Measurements from ENCODE around the gene RXFP4.
A peak's percentile ranks its signal among the peaks of the same experiment; 100 is the strongest.

RXFP4 gene

DNA sequence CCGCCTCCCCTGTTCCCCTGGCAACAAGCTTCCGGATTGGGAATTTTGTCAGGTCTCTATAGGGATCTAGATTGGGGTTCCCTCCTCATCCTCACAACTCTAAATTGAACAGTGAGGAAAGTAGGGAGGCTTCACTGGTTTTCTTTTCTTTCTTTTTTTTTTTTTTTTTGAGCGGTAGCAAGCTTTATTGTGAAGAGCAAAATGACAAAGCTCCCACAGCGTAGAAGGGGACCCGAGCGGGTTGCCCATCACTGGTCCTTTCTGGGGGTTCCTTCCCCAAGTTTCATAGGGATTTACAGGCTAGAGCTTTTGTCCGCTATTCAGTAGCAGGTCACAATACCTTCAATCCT, 26.6 kb downstream of the RXFP4 start:
- H3K27me3 ChIP-seq (ENCODE audit: insufficient read depth, poor library complexity, severe bottlenecking) = no peaks in the 10 kb centered on the region
- no peak overlapping the region for H3K4me3 ChIP-seq (ENCODE audit: severe bottlenecking)
- H3K4me1 ChIP-seq (ENCODE audit: insufficient read depth, poor library complexity, severe bottlenecking) = peaks cover 8% of the 10 kb centered on the region
- H3K9me3 ChIP-seq (ENCODE audit: severe bottlenecking) = no peaks in the 10 kb centered on the region
- DNase-seq (ENCODE audit: low spot score) = no peak
- peak overlapping the region; percentile 1 for H3K27ac ChIP-seq (ENCODE audit: poor library complexity, severe bottlenecking)
- no peak for TF ChIP-seq CTCF (IDR thresholded peaks at IDR 0.05; ENCODE audit: poor library complexity, severe bottlenecking)
- peaks cover 93% of the 10 kb centered on the region for H3K36me3 ChIP-seq (ENCODE audit: low read depth)
- ATAC-seq (ENCODE audit: low read depth) = no peak

DNA sequence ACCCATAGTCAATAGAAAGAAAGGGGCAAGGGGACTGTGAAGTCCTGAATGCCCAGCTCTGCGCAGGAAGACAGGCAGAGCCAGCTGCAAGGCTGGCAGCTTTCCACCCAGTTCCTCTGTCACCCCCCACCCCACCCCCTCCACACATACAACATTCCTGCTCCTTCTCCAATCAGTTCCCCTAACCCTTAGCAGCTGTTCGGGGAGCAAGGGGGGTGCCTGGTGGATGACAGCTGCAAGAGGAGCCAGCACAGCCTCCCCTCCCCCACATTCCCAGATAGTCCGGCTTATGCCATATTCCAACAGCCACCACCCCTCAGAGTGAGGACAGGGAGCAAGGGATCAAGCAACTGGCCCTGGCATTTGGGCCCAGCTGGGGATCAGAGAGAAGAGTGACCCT, 27.2 kb downstream of the RXFP4 start:
- ATAC-seq (ENCODE audit: low read depth) = no peak
- Histone ChIP-seq H3K36me3 (ENCODE audit: low read depth) (peaks cover 93% of the 10 kb centered on the region), H3K9me3 (ENCODE audit: severe bottlenecking) (no peaks in the 10 kb centered on the region), H3K27ac (ENCODE audit: poor library complexity, severe bottlenecking) (peak overlapping the region; percentile 49), H3K4me3 (ENCODE audit: severe bottlenecking) (no peak overlapping the region), H3K4me1 (ENCODE audit: insufficient read depth, poor library complexity, severe bottlenecking) (peaks cover 13% of the 10 kb centered on the region), H3K27me3 (ENCODE audit: insufficient read depth, poor library complexity, severe bottlenecking) (no peaks in the 10 kb centered on the region)
- DNase-seq (ENCODE audit: low spot score) = no peak
- no peak for TF ChIP-seq CTCF (IDR thresholded peaks at IDR 0.05; ENCODE audit: poor library complexity, severe bottlenecking)

DNA sequence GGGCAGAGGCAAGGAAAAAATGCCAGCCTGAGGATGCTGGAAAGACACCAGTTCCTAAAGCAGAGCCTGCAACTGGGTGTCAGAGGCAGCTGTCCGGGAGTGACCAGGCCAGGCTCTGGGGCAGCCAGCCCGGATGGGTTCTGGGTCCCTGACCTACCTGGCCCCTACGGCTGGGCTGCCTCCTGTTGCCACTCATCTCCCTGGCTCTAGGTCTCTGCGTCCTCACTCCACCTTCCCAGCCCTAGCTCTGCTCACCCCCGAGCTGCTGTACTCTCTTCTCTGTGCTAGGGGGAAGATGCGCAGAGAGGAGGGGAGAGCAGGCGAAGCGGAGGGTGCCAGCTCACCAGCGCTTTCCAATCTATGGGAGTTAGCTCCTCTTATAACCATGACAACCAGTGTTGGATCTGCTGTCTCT, 27.9 kb downstream of the RXFP4 start:
- ATAC-seq (ENCODE audit: low read depth) = no peak
- Histone ChIP-seq H3K27me3 (ENCODE audit: insufficient read depth, poor library complexity, severe bottlenecking) (no peaks in the 10 kb centered on the region), H3K9me3 (ENCODE audit: severe bottlenecking) (no peaks in the 10 kb centered on the region), H3K4me3 (ENCODE audit: severe bottlenecking) (no peak overlapping the region), H3K36me3 (ENCODE audit: low read depth) (peaks cover 96% of the 10 kb centered on the region), H3K27ac (ENCODE audit: poor library complexity, severe bottlenecking) (peak overlapping the region; percentile 49), H3K4me1 (ENCODE audit: insufficient read depth, poor library complexity, severe bottlenecking) (peaks cover 13% of the 10 kb centered on the region)
- no peak for DNase-seq (ENCODE audit: low spot score)
- TF ChIP-seq CTCF (IDR thresholded peaks at IDR 0.05; ENCODE audit: poor library complexity, severe bottlenecking) = no peak

GRCh38 chr1:155970531-155971167, 29.2 kb downstream of the RXFP4 start:
- Histone ChIP-seq H3K4me1 (ENCODE audit: insufficient read depth, poor library complexity, severe bottlenecking) (peaks cover 25% of the 10 kb centered on the region), H3K36me3 (ENCODE audit: low read depth) (peaks cover 96% of the 10 kb centered on the region), H3K27me3 (ENCODE audit: insufficient read depth, poor library complexity, severe bottlenecking) (no peaks in the 10 kb centered on the region), H3K4me3 (ENCODE audit: severe bottlenecking) (no peak overlapping the region), H3K9me3 (ENCODE audit: severe bottlenecking) (no peaks in the 10 kb centered on the region), H3K27ac (ENCODE audit: poor library complexity, severe bottlenecking) (peak overlapping the region; percentile 49)
- TF ChIP-seq CTCF (IDR thresholded peaks at IDR 0.05; ENCODE audit: poor library complexity, severe bottlenecking) = no peak
- DNase-seq (ENCODE audit: low spot score) = no peak
- ATAC-seq (ENCODE audit: low read depth) = peak; percentile 74

Data from RWPE2 (cell line).